Measurements from ENCODE around the gene LAMTOR3. TPM values are rescaled to one million over a fixed set of nuclear protein-coding genes. Genes with fewer than 3 reads are reported as not detected.
"Not testable (repeated sequence)": the region's sequence is repeated elsewhere in the genome, so short reads cannot be mapped to it uniquely, and the experiment has no call there.

Gene LAMTOR3
- polyA plus RNA-seq, 1 experiment = 17.6 TPM

DNA sequence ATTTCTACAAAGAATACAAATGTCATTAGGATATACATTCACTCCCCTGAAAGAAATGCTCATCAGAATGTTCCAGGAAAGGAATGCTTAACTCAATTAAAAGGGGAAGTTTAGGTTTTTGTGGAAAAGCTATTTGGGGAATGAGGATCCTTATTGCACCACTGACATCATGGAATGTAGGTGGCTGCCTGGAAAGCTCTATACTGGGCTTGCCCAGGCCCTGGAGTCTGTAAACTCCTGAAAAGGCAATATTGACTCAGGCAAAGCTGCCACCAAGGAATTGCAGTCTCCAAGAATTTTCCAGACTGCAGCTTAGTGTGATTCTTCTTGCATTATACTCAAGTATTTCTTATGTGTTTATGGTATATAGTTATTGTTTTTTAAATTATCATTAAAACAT is 61.9 kb downstream of the LAMTOR3 start:
- ChIA-PET CTCF (no interaction called here), POLR2A (no interaction called here)
- no peaks in the 10 kb centered on the region for H3K36me3 ChIP-seq (ENCODE audit: control insufficient read depth, insufficient read depth, low read length)
- H3K27me3 ChIP-seq (ENCODE audit: control insufficient read depth, insufficient read depth, low read length) = no peaks in the 10 kb centered on the region
- TF ChIP-seq, protein P1, sequence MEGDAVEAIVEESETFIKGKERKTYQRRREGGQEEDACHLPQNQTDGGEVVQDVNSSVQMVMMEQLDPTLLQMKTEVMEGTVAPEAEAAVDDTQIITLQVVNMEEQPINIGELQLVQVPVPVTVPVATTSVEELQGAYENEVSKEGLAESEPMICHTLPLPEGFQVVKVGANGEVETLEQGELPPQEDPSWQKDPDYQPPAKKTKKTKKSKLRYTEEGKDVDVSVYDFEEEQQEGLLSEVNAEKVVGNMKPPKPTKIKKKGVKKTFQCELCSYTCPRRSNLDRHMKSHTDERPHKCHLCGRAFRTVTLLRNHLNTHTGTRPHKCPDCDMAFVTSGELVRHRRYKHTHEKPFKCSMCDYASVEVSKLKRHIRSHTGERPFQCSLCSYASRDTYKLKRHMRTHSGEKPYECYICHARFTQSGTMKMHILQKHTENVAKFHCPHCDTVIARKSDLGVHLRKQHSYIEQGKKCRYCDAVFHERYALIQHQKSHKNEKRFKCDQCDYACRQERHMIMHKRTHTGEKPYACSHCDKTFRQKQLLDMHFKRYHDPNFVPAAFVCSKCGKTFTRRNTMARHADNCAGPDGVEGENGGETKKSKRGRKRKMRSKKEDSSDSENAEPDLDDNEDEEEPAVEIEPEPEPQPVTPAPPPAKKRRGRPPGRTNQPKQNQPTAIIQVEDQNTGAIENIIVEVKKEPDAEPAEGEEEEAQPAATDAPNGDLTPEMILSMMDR (IDR thresholded peaks at IDR 0.05; ENCODE audit: insufficient read depth, low read depth, low read length) = no peak
- DNase-seq (ENCODE audit: low read depth) = no peak
- no peak overlapping the region for H3K4me3 ChIP-seq (ENCODE audit: low read depth, low read length)

DNA sequence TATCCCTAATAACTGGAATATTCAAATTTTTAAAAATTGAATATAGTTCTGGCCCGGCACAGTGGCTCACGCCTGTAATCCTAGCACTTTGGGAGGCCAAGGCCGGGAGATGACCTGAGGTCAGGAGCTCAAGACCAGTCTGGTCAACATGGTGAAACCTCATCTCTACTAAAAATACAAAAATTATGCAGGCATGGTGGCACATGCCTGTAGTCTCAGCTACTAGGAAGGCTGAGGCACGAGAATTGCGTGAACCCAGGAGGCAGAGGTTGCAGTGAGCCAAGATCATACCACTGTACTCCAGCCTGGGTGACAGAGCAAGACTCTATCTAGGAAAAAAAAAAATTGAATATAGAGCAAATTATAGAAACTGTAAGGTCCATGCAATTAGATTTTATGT is 64.2 kb downstream of the LAMTOR3 start:
- H3K36me3 ChIP-seq (ENCODE audit: control insufficient read depth, insufficient read depth, low read length); H3K4me3 ChIP-seq (ENCODE audit: low read depth, low read length); DNase-seq (ENCODE audit: low read depth); POLR2A ChIA-PET; H3K27me3 ChIP-seq (ENCODE audit: control insufficient read depth, insufficient read depth, low read length): not testable (repeated sequence)
- CTCF ChIA-PET = interaction anchor here (1.0 kb wide), 1 partner anchor 19 kb away, joined by 3 read pairs; no protein-coding TSS in a partner anchor

DNA sequence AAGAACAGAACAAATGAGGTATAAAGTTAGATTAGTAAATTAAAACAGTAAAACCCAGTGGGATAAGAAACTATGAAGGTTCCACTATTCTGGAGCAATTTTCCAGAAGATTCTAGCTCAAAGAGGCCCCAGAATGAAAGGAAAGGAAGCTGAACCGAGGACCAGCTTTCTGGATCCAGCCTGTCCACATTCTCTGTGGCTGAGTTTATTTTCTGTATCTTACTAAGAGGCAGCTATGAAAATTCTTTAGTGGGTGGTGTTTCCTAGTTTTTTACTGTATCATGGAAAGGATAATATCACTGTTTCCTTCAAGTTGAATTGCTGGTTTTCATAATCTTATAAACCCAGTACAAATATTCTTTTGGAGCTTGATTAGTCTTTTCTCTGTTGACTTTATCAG is 65.8 kb downstream of the LAMTOR3 start:
- Histone ChIP-seq H3K36me3 (ENCODE audit: control insufficient read depth, insufficient read depth, low read length) (no peaks in the 10 kb centered on the region), H3K4me3 (ENCODE audit: low read depth, low read length) (no peak overlapping the region), H3K27me3 (ENCODE audit: control insufficient read depth, insufficient read depth, low read length) (peaks cover 1% of the 10 kb centered on the region)
- no peak for DNase-seq (ENCODE audit: low read depth)
- TF ChIP-seq, protein P1 (IDR thresholded peaks at IDR 0.05; ENCODE audit: insufficient read depth, low read depth, low read length) = no peak
- CTCF ChIA-PET = no interaction called here
- POLR2A ChIA-PET = no interaction called here

Other genes with a start within 250 kb of the LAMTOR3 start
- not detected in 2 replicates for gene C4orf54, start 236.6 kb downstream of the LAMTOR3 start, polyA plus RNA-seq (2011; rRNA removed)
- not detected in 2 replicates for gene DAPP1, start 77.6 kb downstream of the LAMTOR3 start, polyA plus RNA-seq (2011; rRNA removed)
- 15.9 and 30.1 TPM in 2 replicates for gene DNAJB14, start 52.2 kb upstream of the LAMTOR3 start, polyA plus RNA-seq (2011; rRNA removed)
- 335 and 405 TPM in 2 replicates for gene H2AZ1, start 55.8 kb upstream of the LAMTOR3 start, polyA plus RNA-seq (2011; rRNA removed)

Measured in BJ (cell line).